ENCODE measurements around the gene GOLGA6L25.
"Not testable (repeated sequence)": the region's sequence is repeated elsewhere in the genome, so short reads cannot be mapped to it uniquely, and the experiment has no call there.

GOLGA6L25 gene

DNA sequence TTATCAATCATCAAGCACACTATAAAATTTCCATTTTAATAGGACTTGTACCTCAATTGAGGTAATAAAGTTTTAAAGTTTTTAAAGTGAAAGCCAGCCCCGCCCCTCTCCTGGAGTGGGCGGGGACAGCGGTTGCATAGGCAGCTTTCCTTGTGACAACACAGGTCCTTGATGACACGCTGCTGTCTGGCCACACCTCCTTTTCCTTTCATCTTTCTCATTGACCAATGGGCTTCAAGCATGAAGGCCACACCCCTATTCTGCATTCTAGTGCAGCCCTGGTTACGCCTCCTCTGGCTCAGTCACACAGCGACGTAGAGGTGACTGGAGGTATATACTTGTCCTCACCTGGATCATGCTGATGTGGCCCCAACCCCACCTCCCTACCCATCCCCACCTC lies at the start of gene GOLGA6L25:
Gene GOLGA6L25 (plus strand): TSS at position 301 of the 400 bp plus-strand sequence. CDS start 61 bp downstream, at position 362.
- DNase-seq = not testable (repeated sequence)

GRCh38 chr15:28508217-28508889 lies 45.0 kb upstream of the GOLGA6L25 start:
- DNase-seq = not testable (repeated sequence)

GRCh38 chr15:28514128-28514527 lies 39.2 kb upstream of the GOLGA6L25 start:
- not testable (repeated sequence) for DNase-seq

GRCh38 chr15:28515208-28515607 lies 38.2 kb upstream of the GOLGA6L25 start:
- not testable (repeated sequence) for DNase-seq

GRCh38 chr15:28532954-28533353 lies 20.4 kb upstream of the GOLGA6L25 start, which contains the start of gene GOLGA8G:
Gene GOLGA8G (minus strand): TSS chr15:28532971. CDS start chr15:28532909, 62 bp downstream.
- not testable (repeated sequence) for DNase-seq

DNA sequence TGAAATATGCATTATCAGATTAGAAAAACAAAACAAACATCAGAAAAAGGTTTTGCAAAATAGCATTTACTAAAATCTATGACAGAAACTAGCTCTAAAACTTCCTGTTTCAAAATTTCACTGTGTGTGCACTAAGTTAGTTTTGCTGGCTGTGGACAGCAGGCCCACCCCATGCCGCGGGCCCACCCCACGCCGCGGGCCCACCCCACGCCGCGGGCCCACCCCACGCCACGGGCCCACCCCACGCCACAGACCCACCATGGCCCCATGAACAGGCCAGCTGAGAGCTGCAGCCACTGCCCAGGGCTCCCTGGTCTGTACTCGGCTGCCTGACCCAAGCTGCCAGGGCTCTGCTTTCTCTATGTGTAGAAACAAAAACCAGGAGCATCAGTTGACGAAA lies 20.0 kb downstream of the GOLGA6L25 start:
- not testable (repeated sequence) for DNase-seq

DNA sequence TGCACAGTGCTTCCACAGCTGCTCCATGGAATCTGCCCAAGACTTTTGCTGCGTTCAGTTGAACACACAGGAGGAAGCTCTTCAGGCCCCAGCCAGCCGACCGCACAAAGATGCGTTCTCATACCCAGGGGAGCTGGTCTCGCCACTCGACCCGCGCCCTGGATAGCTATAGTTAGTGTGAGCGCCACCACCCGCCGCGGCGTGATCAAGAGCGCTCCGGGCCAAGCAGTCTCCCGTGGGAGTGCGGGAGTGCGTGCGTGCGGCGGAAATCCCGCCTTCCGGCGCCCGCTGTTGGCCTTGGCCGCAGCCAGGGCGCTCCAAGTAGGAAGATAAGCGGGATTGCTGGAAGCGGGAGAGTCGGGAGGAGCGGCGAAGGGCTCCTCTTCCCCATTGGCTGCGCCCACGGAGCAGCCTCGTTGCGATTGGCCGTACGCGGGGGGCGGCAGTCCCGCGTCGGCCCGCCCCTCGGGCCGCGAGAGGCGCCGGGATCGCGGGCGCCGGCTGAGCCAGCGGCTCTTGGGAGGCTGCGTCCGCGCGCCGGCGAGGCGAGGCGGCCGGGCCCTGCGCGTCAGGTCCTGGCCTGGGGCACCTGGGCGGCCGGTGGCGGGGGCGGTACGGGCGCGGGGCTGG lies 35.7 kb downstream of the GOLGA6L25 start:
- DNase-seq = not testable (repeated sequence)

GRCh38 chr15:28589769-28590168 lies 36.4 kb downstream of the GOLGA6L25 start:
- not testable (repeated sequence) for DNase-seq

GRCh38 chr15:28592395-28592794 lies 39.0 kb downstream of the GOLGA6L25 start:
- DNase-seq = not testable (repeated sequence)

GRCh38 chr15:28593424-28594129 lies 40.2 kb downstream of the GOLGA6L25 start:
- not testable (repeated sequence) for DNase-seq

- not testable (repeated sequence) for DNase-seq
Observed at GRCh38 chr15:28597471-28597870, 44.1 kb downstream of the GOLGA6L25 start.

- not testable (repeated sequence) for DNase-seq
Observed at GRCh38 chr15:28598209-28598608, 44.8 kb downstream of the GOLGA6L25 start.

- DNase-seq = not testable (repeated sequence)
Observed at GRCh38 chr15:28602152-28602551, 48.8 kb downstream of the GOLGA6L25 start.

Measured in right hindlimb (tissue), 1 donor.